Keratinocyte (primary cell): ENCODE results near the gene OSBPL10. TPM values are rescaled to one million over a fixed set of nuclear protein-coding genes. Genes with fewer than 3 reads are reported as not detected.

Source experiments
- DNase-seq: peaks from one replicate; pipeline ENCODE4 v3.0.0-alpha.2; 2011; ENCODE audit warnings: low read depth, missing footprints, low spot score
- FAIRE-seq: peaks from 2 replicates; lab custom pipeline; 2011; peaks lifted over from hg19 to GRCh38; lab: Jason Lieb, UNC
- H2AFZ ChIP-seq: 2 replicates; pipeline ENCODE4 v1.6.0; 2012; ENCODE audit warnings: low read length, control low read depth, inconsistent platforms; ENCODE audit not compliant: control insufficient read depth
- H3K27ac ChIP-seq: 2 replicates; pipeline ENCODE4 v1.5.1; 2011; ENCODE audit warnings: low read length; ENCODE audit not compliant: control insufficient read depth, insufficient read depth
- H3K27me3 ChIP-seq: 3 replicates; pipeline ENCODE4 v1.6.0; 2011; ENCODE audit warnings: low read length; ENCODE audit not compliant: control insufficient read depth, insufficient read depth; ENCODE audit errors: extremely low read depth
- H3K36me3 ChIP-seq, 2 experiments: 2 replicates in 1 of 2; 3 replicates in 1 of 2; pipeline ENCODE4 v1.5.1; 2011; ENCODE audit warnings: low read length in 2 of 2, mild to moderate bottlenecking in 1 of 2; ENCODE audit not compliant: control insufficient read depth in 2 of 2, insufficient read depth in 2 of 2; ENCODE audit errors: extremely low read depth in 1 of 2
- H3K4me1 ChIP-seq: 3 replicates; pipeline ENCODE4 v1.5.1; 2011; ENCODE audit warnings: low read length; ENCODE audit not compliant: control insufficient read depth, insufficient read depth; ENCODE audit errors: extremely low read depth
- H3K4me2 ChIP-seq: 3 replicates; pipeline ENCODE4 v1.6.0; 2011; ENCODE audit warnings: low read depth, low read length; ENCODE audit not compliant: control insufficient read depth, insufficient read depth; ENCODE audit errors: extremely low read depth
- H3K4me3 ChIP-seq, 3 experiments: fragments of 200-600 bp in 1 of 3; sonication (generic) in 1 of 3; 2 replicates in 2 of 3; 3 replicates in 1 of 3; pipeline ENCODE4 v1.5.1; 2011 to 2016; ENCODE audit warnings: low read length in 3 of 3, mild to moderate bottlenecking in 3 of 3, control low read depth in 2 of 3, inconsistent platforms in 1 of 3, low read depth in 1 of 3, mixed read lengths in 1 of 3, mixed run types in 1 of 3, moderate library complexity in 1 of 3; ENCODE audit not compliant: control insufficient read depth in 2 of 3, insufficient read depth in 2 of 3; ENCODE audit errors: extremely low read depth in 1 of 3
- H3K79me2 ChIP-seq: 2 replicates; pipeline ENCODE4 v1.6.0; 2012; ENCODE audit warnings: low read length; ENCODE audit not compliant: control insufficient read depth, insufficient read depth
- H3K9ac ChIP-seq: 3 replicates; pipeline ENCODE4 v1.6.0; 2011; ENCODE audit warnings: low read length; ENCODE audit not compliant: control insufficient read depth, insufficient read depth; ENCODE audit errors: extremely low read depth
- H3K9me1 ChIP-seq: 3 replicates; pipeline ENCODE4 v1.6.0; 2011; ENCODE audit warnings: low read length; ENCODE audit not compliant: control insufficient read depth, insufficient read depth; ENCODE audit errors: extremely low read depth
- H3K9me3 ChIP-seq: 2 replicates; pipeline ENCODE4 v1.5.1; 2012; ENCODE audit warnings: low read depth, low read length; ENCODE audit not compliant: control insufficient read depth
- H4K20me1 ChIP-seq: 3 replicates; pipeline ENCODE4 v1.6.0; 2011; ENCODE audit warnings: low read length; ENCODE audit not compliant: control insufficient read depth, insufficient read depth; ENCODE audit errors: extremely low read depth
- CTCF ChIP-seq, 3 experiments: IDR thresholded peaks in 1 of 3; conservative IDR thresholded peaks in 1 of 3; optimal IDR thresholded peaks in 1 of 3; 2 replicates in 2 of 3; 3 replicates in 1 of 3; pipeline versions ENCODE3 to v1.5.1; 2011; ENCODE audit warnings: low read length in 3 of 3, mild to moderate bottlenecking in 3 of 3, moderate library complexity in 2 of 3, control low read depth in 1 of 3, inconsistent platforms in 1 of 3; ENCODE audit not compliant: insufficient read depth in 2 of 3; ENCODE audit errors: extremely low read depth in 1 of 3
- EZH2 ChIP-seq: IDR thresholded peaks from one replicate; pipeline ENCODE4 v1.6.1; 2012; ENCODE audit warnings: inconsistent platforms, mild to moderate bottlenecking, low read length, moderate library complexity
- dilution Hi-C: fragments of 300-500 bp; cut with MboI; formaldehyde crosslinking; loops from one replicate; pipeline ENCODE4 v1.7.0; 2020; ENCODE audit warnings: low sequenced_read_pairs; ENCODE audit not compliant: extremely low pct_ligation_motif_present
- polyA plus RNA-seq, 5 experiments: library from polyadenylated mRNA; depleted of rRNA in 3 of 5; stranded (reverse) in 3 of 5; stranded (forward) in 1 of 5; unstranded in 1 of 5; fragments of >200 nt; gene quantifications; 1 replicate in 1 of 5; 2 replicates in 3 of 5; 3 replicates in 1 of 5; pipeline versions ENCODE4 v1.2.1 to v1.2.3, GENCODE V29; 2011 to 2012; ENCODE audit warnings: missing spikeins in 2 of 5, low read depth in 1 of 5, low replicate concordance in 1 of 5

The OSBPL10 gene
- polyA plus RNA-seq, 1 donor (not counting 4 experiments of a cell fraction or from before 2014, with no cell fraction given) = 50.1 TPM

GRCh38 chr3:31753050-31753425 lies 228.0 kb downstream of the OSBPL10 start:
- dilution Hi-C loops = no loop called here
- Histone ChIP-seq H3K4me1 (no peaks in the 10 kb centered on the region), H3K9ac (no peak overlapping the region), H3K79me2 (peaks cover 37% of the 10 kb centered on the region), H3K4me2 (no peak overlapping the region), H3K36me3 (peaks cover 6 to 16% of the 10 kb centered on the region in 2 experiments), H3K27ac (no peak overlapping the region), H2AFZ (no peak overlapping the region), H3K9me1 (peaks cover 2% of the 10 kb centered on the region), H3K9me3 (no peaks in the 10 kb centered on the region), H4K20me1 (peaks cover 4% of the 10 kb centered on the region), H3K27me3 (no peaks in the 10 kb centered on the region), H3K4me3 (no peak overlapping the region)
- no peak for TF ChIP-seq CTCF (optimal IDR thresholded peaks at IDR 0.05 in 1 of 3, IDR thresholded peaks at IDR 0.05 in 1 of 3, conservative IDR thresholded peaks at IDR 0.05 in 1 of 3; ENCODE audit: extremely low read depth in 1 of 3, insufficient read depth in 2 of 3, low read length in 3 of 3)
- no peak for TF ChIP-seq EZH2
- no peak for FAIRE-seq
- DNase-seq = no peak

GRCh38 chr3:31752305-31753049 lies 228.6 kb downstream of the OSBPL10 start:
- Histone ChIP-seq H3K36me3 (peaks cover 10 to 22% of the 10 kb centered on the region in 2 experiments), H3K4me1 (no peaks in the 10 kb centered on the region), H4K20me1 (peaks cover 3% of the 10 kb centered on the region), H3K79me2 (peaks cover 37% of the 10 kb centered on the region), H3K27ac (no peak overlapping the region), H3K9me1 (no peaks in the 10 kb centered on the region), H2AFZ (no peak overlapping the region), H3K4me2 (no peak overlapping the region), H3K27me3 (no peaks in the 10 kb centered on the region), H3K4me3 (no peak overlapping the region), H3K9me3 (no peaks in the 10 kb centered on the region), H3K9ac (no peak overlapping the region)
- TF ChIP-seq CTCF (optimal IDR thresholded peaks at IDR 0.05 in 1 of 3, IDR thresholded peaks at IDR 0.05 in 1 of 3, conservative IDR thresholded peaks at IDR 0.05 in 1 of 3; ENCODE audit: extremely low read depth in 1 of 3, insufficient read depth in 2 of 3, low read length in 3 of 3) (no peak), EZH2 (no peak)
- no peak for FAIRE-seq
- no peak for DNase-seq
- dilution Hi-C loops = no loop called here
